Left renal cortex interstitium (tissue), 4 donors: ENCODE data around the gene ANKRD40CL. TPM values are rescaled to one million over a fixed set of nuclear protein-coding genes. Genes with fewer than 3 reads are reported as not detected.

ENCODE experiments used
- DNase-seq, 4 donors: peaks; one replicate each; pipeline ENCODE4 v3.0.0-alpha.2; 2013; ENCODE audit warnings: low read depth in 4 of 4, low spot score in 2 of 4, missing footprints in 1 of 4
- polyA plus RNA-seq, 4 donors: library from polyadenylated mRNA; unstranded; fragments of 120-200 nt; gene quantifications; one replicate each; pipeline ENCODE4 v1.2.1, GENCODE V29; 2013; ENCODE audit not compliant: insufficient read length in 4 of 4

Gene ANKRD40CL
- polyA plus RNA-seq, 4 donors, result 0.17 to 0.46 (median 0.30) TPM; not detected in 1

DNA sequence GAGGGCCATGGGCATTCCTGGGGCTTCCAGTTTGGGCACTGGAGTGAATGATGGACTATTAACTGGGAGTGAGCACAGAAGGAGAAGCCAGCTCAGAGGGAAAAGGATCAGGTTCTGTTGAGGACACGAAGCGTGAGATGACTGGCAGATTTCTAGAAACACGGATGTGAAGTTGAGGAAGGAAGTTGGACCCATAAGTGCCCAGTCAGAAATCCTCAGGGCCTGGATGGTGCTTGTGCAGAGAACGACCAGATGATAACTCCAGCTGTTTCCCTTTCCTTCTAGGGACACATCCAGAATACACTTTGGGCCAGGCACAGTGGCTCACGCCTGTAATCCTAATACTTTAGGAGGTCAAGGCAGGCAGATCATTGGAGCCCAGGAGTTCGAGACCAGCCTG is 23.3 kb upstream of the ANKRD40CL start:
- DNase-seq, result no peak

DNA sequence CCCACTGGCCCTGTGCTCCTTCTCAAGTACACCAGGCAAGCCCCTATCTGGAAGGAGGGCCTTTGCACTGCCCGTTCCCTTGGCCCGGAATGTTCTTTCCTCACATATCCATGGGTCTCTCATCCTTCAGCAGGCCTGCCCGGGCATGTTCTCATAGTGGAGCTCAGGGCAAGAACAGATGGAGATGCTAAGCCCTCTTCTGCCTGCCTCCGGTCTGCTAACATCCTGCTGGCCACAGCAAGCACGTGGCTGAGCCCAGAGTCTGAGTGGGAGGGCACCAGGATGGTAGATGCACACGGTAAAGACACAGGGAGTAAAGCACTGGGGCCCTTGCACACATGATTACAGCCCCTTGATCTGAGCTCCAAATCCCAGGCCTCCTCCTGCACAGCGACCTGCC is 19.8 kb upstream of the ANKRD40CL start:
- DNase-seq, result no peak

DNA sequence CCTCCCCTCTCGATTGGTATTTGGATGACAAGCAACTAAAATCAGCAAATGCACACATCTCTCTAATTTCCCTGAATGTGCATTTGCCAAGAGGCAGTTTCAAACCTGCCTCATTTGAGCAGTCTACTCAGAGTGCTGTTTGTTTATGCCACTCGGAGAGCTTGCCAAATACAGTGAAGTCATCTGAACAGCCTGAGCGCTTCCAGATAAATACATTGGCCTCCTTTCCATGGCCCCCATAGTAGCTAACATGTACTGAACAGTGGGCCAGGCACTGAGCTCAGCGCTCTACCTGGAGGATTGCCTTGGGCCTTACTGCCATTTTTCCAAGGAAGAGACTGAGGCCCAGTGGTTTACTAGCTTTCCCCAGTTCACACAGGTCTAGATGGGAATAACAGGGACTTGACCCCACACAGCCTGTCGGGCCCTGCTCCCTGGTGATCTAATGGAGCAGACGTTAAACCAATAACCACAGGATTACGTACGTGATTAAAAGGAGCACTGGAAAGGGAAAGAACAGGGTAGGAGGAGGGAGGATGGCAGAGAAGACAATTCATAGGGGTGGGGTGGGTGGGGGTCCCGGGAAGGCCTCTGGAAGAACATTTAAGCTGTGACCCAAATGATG is 18.7 kb upstream of the ANKRD40CL start:
- DNase-seq, result no peak

DNA sequence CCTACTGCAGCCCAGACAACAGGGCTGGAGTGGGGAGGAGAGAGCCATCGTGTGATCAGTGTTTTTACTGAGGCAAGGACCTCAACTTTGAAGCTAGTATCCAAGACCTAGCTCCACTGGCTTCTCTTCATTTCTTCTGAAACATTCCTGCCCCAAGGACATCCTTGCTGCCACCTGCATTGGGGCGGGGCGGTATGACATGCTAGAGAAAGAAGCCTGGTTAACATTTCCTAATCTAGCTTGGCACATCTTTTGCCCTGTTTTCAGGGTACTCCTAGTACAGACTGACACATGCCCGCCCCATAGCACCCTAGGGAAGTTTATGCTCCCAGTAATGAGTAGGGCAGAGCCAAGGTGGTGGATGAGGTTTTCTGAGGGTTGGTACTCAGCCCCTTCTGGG is 17.8 kb upstream of the ANKRD40CL start:
- DNase-seq, result no peak

DNA sequence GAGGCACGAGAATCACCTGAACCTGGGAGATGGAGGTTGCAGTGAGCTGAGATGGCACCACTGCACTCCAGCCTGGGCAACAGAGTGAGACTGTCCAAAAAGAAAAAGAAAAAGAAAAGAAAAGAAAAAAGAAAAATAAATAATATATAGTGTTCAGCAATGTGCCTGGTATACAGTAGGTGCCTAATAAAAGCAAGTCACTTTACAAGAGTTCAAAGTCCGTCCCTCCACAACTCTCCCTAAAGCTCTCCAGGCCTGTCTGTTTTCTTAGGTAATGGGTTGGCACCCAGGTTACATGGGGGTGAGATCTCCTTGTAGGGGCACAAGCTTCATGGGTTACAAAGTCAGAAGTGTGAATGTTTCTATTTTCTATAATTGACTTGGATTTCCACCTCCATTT is 16.6 kb upstream of the ANKRD40CL start:
- DNase-seq, result no peak

DNA sequence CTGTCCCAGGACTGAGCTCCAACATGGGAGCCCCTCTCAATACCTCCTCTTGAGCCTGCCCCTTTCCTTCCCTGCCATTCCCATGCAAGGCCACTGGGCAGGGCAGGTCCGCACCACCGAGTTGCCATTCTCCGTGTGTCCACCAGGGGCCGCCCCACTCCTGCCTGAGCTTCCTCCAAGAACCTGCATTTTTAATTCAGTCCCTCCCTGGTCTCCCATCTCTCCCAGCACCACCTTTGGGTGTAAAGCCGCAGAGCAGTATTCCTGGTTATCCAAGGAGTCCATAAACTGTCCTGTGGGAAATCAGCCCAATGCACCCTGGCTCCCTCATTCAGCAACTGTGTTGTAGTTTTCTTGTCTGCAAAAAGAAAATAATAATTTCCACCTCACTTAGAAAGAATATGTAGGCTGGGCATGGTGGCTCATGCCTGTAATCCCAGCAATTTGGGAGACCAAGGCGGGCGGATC is 15.9 kb upstream of the ANKRD40CL start:
- peak; percentile 37 to 73 (median 64) for DNase-seq

DNA sequence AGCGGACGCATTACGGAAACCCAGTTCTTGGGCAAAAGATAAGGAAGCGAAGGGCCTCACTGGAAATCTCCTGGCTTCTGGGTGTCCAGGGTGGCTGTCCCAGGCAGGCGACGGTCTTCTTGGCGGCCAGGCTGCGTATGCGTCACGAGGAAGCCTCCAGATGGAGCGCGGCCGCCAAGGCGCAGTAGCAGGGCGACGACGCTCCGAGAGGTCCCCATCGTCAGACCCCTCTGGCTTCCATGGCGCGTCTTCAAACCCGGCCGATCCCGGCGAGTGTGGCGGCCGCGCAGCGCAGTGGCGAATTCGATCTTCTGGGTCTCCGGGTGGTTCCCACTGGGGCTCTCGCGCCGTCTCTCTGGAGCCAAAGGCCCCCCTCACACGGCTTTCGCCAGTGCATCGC is 13.8 kb upstream of the ANKRD40CL start:
- DNase-seq, result no peak

DNA sequence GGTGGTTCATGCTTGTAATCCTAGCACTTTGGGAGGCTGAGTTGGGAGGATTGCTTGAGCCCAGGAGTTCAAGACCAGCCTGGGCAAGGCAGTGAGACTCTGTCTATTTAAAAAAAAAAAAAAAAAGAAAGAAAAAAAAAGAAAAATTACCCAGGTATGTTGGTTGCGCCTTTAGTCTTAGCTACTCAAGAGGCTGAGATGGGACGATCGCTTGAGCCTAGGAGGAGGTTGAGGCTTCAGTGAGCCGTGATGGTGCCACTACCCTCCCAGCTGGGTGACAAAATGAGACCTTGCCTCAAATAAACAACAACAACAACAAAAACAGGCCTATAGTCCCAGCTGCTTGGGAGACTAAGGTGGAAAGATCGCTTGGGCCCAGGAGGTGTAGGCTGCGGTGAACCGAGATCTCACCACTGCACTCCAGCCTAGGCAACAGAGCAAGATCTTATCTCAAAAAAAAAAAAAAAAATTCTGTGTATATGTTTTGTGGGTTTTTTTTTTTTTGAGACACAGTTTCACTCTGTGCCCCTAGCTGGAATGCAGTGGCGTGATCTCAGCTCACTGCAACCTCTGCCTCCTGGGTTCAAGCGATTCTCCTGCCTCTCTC is 12.5 kb upstream of the ANKRD40CL start:
- DNase-seq, result no peak

DNA sequence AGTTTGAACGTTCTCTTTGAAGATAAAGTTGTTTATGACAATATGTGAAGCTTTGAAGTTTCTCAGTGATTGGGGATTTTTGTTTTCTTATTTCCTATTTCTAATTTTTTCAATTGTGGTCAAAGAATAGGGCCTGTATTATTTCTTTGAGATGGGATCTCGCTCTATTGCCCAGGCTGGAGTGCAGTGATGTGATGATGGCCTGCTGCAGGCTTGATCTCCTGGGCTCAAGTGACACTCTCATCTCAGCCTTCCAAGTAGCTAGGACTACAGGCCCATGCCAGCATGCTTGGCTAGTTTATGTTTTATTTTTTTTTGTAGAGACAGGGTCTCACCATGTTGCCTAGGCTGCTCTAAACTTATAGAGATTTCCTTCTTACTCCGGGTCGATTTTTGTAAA is 11.7 kb upstream of the ANKRD40CL start:
- DNase-seq, result no peak

DNA sequence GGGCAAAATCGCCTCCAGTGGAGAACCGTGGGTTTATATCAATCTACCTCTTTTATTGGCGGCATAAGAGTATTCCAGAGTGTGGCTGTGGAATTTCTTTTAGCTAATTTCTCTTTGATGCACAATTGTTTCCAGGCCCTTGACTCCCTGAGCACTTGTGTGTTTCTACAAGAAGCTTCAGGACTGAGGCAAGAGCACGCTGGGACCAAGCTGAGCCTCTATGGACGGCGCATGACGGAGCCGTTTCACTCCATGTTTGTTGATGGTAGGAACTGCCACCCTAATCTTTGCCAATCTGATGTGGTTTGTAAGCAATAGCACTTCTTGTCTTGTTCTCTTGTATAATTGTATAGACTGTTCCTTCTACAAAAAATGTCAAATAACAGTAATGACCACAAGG is 11.2 kb upstream of the ANKRD40CL start:
- DNase-seq, result no peak

DNA sequence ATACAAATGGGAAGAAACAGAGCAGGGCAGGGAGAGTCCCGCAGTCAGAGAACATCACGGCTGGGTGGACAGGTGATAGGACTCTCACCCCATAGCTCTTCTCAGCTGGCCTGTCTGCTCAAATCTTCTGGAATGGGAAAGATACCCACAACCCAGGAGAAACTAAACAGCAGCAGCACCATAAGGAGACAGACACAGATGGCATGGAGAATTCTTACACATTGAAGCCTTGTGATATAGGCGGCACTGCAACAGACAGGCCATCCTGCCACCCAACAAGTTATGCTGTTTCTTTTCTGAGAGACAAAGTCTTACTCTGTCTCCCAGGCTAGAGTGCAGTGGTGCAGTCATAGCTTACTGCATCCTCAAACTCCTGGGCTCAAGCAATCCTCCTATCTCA is 8.6 kb upstream of the ANKRD40CL start:
- DNase-seq, result no peak

DNA sequence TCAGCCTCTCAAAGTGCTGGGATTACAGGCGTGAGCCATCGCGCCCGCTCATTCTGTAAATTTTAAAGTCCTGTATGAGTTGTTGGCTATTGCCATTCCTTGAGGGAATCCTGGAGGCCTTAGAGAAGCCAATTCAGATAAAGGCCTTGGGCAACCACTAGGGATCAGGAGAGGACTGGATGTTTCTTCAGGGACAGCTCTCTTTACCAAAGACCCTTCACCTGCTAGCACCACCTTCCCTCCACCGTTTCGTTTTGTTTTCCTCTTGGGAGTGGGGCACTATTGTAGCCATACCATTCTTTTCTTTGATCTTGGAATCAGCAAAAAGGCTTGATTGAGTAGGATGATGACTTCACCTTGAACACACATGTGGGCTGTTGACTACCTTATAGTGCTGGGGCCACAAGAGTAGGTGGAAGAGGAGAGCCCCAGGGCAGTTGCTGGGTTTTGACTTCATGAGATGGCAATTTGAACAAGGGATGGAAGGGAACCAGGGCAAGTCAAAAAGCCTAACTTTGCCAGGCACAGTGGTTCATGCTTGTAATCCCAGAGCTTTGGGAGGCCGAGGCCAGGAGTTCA is 7.0 kb upstream of the ANKRD40CL start:
- DNase-seq, result no peak

DNA sequence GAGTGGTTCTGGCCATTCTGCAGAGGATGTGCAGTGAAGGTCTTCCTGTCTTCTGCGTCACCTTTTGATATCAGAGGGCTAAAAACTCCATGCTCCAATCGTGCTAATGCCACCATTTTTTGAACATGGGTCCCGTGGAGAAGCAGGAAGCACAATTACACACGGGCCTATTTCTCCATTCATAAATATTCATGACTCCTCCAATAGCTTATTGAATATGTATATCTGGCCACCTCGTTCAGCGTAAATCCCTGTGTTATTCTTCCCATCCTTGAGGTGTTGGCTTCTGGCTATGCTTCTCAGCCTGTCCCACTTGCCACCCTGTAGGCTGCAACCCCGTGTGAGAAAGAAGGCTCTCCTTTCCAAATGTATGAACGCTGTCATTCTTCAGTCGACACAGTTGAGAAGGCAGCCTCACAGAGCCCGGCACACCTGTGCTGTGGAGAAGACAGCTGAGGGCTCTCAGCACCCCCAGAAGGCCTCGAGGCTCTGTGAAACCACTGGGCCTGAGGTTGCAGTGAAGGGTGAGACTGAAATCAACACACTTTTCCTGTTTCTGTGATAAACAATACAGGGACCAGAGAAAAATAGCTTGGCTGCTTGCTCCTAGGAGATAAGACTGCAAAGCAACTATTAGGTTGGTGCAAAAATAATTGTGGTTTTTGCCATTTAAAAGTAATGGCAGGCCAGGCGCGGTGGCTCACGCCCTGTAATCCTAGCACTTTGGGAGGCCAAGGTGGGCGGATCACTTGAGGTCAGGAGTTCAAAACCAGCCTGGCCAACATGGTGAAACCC is 4.9 kb upstream of the ANKRD40CL start:
- DNase-seq, result no peak

DNA sequence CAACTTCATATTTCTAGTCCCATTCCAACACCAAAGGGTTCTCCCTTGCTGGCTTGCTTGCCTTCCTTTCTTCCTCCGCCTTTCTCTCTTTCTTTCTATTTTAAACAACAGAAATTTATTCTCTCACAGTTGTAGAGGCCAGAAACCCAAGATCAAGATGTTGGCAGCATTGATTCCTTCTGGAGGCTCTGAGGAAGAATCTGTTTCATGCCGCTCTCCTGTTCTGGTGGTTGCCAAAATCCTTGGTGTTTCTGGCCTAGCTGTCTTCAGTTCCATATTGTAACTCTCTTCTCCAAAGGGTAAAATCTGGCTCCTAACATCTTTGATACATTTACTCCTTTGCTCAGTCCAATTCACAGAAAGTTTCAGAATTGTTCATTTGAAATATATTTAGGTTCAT is 3.0 kb upstream of the ANKRD40CL start:
- no peak for DNase-seq

DNA sequence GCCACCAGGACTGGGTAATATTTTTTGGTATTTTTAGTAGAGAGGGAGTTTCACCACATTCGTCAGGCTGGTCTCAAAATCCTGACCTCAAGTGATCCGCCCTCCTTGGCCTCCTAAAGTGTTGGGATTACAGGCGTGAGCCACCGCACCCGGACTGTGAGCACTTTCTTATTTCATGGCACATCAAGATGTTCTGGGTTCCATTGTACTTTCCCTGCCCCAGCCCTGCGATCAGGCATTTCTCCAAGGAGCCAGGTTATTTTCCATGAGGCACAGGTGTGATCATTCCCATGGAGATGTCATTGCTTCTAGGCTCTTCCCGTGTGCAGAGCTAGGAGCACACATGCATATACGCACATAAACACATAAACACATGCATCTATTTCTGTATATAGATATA is 2.6 kb upstream of the ANKRD40CL start:
- DNase-seq, result no peak

DNA sequence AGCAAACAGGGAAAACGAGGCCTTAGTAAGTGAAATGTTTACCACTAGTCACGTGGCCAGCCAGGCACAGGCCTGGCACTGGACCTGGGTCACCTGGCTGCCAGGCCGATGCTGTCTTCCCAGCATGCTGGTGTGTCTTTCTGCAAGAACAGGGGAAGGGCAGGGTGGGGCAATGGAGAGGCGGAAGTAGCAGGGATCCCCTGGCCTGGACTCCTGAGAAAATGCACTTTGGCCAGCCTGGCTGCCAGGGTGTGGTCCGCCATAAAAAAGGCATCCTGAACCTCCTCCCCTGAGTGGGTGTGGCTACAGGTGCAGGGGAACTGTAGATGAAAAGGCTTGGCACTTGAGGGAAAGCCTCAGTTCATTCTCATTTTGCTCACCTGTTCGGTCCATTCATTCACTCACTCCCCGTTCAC is 1.0 kb upstream of the ANKRD40CL start:
- DNase-seq, result no peak

DNA sequence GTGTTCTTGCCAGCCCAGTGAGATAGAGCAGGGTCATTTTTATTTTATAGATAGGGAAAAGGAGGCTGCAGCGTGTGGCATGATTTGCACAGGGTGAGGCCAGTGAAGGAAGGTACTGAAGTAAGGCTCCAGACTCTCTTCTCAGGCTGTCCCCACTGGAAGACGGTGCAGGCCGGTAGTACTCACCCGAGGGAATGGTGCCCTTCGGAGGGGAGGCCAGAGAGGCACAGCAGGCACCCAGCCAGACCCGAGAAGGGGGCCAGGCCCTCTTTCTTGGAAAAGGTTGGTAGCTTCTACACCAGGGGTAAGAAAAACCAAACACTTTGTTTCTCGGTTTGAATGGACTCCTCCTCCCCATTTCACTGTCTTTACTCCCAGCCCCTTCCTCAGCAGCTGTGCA is 288 bp downstream of the ANKRD40CL start:
- DNase-seq, result no peak

DNA sequence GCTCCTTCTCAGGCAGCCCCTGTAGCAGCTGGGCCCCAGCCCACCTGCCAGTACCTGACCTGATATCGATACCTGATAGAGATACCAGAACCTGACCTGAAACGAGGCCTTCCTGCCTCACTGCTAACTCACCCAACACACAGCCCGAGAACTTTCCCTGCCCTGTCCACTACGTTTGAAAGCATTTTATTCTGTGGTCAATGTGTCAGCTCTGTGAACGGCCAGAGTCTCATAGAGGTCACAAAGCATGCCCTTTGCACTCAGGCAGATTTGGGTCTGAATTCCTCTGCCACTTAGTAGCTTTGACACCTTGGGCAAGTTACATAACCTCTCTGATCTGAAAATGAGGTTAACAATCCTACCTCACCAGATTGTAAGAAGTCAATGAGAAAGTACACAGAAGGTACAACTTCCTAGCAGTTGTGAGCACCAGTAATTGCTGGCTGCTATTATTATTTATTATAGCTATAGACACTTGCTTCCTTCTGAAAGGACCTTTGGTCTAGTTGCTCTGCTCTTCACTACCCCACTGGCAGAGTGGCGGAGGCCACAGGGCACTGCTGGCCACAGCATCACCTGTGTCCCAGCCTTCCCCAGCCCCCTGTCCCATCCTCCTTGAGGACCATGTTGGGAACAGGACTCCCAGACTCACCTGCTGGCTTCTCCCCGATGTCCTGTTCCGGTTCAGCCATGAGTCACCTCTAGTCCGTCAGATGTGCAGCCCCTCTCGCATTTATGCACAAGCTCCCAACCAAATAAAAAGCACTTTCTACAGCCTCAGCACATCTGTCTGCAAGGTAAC is 895 bp downstream of the ANKRD40CL start:
- DNase-seq, result no peak

DNA sequence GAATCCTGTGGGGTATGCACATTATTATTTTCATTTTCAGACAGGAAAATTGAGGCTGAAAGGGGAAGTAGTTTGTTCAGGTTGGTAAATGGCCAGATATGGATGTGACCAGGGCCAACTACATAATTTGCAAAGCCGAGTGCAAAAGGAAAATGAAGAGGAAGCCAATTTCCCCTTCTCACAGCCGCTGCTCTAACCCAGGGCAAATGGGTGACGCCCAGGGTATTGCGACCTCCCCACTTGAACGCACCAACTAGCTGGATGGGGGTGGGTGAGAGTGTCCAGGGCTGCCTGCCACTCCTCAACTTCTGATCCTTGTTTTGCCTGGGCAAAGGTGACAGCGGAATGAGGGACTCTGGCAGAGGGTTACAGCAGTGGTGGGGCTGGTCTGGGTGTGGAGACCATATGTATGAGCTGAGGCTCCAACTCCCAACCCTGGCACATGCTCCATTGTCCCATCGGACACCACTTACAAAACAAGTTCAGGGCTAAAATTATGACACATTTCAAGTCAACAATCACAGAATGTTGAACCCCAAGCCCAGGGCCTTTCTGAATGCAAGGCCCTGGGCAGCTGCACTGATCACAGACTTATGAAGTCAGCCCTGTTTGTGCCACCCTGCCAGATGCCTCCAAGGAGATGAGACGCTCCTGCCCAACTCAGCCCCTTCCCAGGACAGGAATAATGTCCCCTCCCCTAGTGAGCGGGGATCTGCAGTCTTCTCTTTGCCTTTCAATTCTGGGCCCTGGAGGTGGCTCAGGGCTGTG is 1.7 kb downstream of the ANKRD40CL start:
- DNase-seq, result no peak

DNA sequence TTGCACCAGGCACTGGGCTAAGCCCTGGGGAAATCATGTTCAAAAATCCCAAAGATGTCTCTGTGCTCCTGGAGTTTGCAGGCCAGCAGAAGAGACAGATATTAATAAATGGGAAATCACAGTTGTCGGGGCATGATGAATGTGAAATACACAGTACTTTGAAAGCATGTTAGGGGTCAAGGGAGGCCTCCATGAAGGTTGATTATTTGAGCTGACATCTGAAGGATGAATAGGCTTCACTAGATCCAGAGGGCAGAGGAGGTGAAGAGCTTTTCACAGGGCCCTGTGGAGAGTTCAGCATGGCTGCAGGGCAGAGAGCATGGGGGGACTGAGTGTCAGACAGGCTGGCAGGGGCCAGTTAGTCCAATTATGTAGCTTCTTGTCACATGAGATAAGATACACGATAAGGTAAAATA is 2.6 kb downstream of the ANKRD40CL start:
- DNase-seq, result no peak
